Measurements from ENCODE around the gene HBA2. TPM values are rescaled to one million over a fixed set of nuclear protein-coding genes. Genes with fewer than 3 reads are reported as not detected.
"Not testable (repeated sequence)": the region's sequence is repeated elsewhere in the genome, so short reads cannot be mapped to it uniquely, and the experiment has no call there.

The HBA2 gene
- total RNA-seq, 1 donor from 2014 or later: 0.32 TPM

DNA sequence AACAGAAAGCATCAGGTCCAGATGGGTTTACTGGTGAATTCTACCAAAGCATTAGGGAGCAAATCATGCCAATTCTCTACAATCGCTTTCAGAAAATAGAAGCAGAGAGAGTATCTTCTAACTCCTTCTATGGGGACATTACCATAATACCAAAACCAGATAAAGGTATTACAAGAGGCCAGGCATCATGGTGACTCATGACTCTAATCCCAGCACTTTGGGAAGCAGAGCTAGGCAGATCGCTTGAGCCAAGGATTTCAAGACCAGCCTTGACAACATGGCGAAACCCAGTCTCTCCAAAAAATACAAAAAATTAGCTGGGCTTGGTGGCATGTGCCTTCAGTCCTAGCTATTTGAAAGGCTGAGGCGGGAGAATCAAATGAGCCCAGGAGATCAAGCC is 30.6 kb downstream of the HBA2 start:
- Mint-ChIP-seq H3K4me3 (ENCODE audit: low read depth) (no peak overlapping the region), H3K4me1 (ENCODE audit: low read depth) (peaks cover 5% of the 10 kb centered on the region), H3K9me3 (no peaks in the 10 kb centered on the region), H3K27me3 (ENCODE audit: low read depth) (no peaks in the 10 kb centered on the region), H3K36me3 (ENCODE audit: low read depth) (peaks cover 70% of the 10 kb centered on the region), H3K27ac (no peak overlapping the region)
- intact Hi-C loops (cut with micrococcal nuclease): no loop called here
- no peak for DNase-seq (ENCODE audit: low spot score)

DNA sequence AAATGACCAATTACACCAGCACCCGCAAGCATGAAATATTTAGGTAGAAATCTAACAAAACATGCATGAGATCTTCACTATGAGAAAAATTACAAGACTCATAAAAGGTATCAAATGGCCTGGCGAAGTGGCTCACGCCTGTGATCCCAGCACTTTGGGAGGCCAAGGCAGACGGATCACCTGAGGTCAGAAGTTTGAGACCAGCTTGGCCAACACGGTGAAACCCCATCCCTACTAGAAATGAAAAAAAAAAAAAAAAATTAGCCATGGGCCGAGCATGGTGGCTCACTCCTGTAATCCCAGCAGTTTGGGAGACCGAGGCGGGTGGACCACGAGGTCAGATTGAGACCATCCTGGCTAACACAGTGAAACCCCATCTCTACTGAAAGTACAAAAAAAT is 31.4 kb downstream of the HBA2 start:
- H3K4me3 Mint-ChIP-seq (ENCODE audit: low read depth); H3K4me1 Mint-ChIP-seq (ENCODE audit: low read depth); intact Hi-C loops (cut with micrococcal nuclease); DNase-seq (ENCODE audit: low spot score); H3K27ac Mint-ChIP-seq; H3K27me3 Mint-ChIP-seq (ENCODE audit: low read depth); H3K9me3 Mint-ChIP-seq: not testable (repeated sequence)
- peaks cover 68% of the 10 kb centered on the region for H3K36me3 Mint-ChIP-seq (ENCODE audit: low read depth)

DNA sequence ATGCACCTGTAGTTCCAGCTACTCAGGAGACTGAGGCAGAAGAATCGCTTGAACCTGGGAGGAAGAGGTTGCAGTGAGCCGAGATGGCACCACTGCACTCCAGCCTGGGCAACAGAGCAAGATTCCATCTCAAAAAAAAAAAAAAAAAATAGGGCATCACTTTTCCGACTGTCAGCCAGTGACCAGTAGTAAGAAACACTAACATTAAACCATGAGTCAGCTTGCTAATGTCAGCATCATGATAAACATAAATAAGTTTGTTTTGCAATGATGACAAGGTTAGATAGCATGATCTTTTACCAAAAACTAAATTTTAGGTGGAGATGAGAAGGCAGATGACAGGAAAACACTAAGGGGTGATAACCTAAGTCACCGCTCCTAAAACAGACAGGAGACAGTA is 36.7 kb downstream of the HBA2 start:
- H3K9me3 Mint-ChIP-seq; intact Hi-C loops (cut with micrococcal nuclease); H3K27ac Mint-ChIP-seq: not testable (repeated sequence)

DNA sequence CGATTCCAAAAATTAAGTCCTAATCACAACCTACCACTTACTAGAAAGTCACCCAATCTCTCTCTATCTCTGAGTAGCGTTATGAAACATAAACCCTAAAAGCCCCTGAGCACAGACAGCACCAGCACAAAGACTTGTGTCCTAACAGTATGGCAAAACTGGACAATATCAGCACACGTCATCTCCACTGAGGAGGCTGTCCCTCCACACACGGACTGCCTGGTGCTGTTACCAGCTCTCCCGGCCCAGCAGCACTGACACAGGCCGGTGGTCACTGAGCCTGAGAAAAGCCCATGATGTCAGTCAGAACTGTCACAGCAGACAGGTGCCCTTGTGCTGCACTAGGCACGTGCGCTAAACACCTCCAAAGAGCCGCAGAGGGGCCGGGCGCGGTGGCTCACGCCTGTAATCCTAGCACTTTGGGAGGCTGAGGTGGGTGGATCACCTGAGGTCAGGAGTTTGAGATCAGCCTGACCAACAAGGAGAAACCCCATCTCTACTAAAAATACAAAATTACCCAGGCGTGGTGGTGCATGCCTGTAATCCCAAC is 39.0 kb downstream of the HBA2 start:
- H3K9me3 Mint-ChIP-seq; H3K4me3 Mint-ChIP-seq (ENCODE audit: low read depth); H3K27me3 Mint-ChIP-seq (ENCODE audit: low read depth); H3K4me1 Mint-ChIP-seq (ENCODE audit: low read depth); H3K27ac Mint-ChIP-seq; DNase-seq (ENCODE audit: low spot score); intact Hi-C loops (cut with micrococcal nuclease): not testable (repeated sequence)
- peaks cover 45% of the 10 kb centered on the region for H3K36me3 Mint-ChIP-seq (ENCODE audit: low read depth)

More for the DNA sequence above, 36.7 kb downstream of the HBA2 start:
- H3K4me3 Mint-ChIP-seq (ENCODE audit: low read depth); DNase-seq (ENCODE audit: low spot score); H3K27me3 Mint-ChIP-seq (ENCODE audit: low read depth); H3K4me1 Mint-ChIP-seq (ENCODE audit: low read depth): not testable (repeated sequence)
- H3K36me3 Mint-ChIP-seq (ENCODE audit: low read depth): peaks cover 56% of the 10 kb centered on the region

DNA sequence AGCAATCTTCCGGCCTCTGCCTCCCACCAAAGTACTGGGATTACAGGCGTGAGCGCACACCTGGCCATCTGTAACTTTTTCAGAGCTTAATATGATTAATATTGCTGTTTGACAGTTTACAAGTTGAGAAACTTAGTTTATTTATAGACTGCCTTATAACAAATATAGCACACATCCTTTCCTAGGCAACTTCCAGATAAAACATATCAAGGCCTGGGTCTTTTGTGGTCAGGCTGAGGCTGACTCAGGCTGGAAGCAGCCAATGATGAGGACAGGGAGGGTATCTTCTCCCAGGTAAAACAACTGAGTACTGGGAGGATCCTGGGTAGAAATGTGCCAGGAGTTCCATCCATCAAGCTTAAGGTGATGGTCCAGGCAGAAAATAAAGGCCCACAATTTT is 40.3 kb downstream of the HBA2 start:
- Mint-ChIP-seq H3K27ac (no peak overlapping the region), H3K4me1 (ENCODE audit: low read depth) (no peaks in the 10 kb centered on the region), H3K4me3 (ENCODE audit: low read depth) (no peak overlapping the region), H3K9me3 (no peaks in the 10 kb centered on the region), H3K27me3 (ENCODE audit: low read depth) (no peaks in the 10 kb centered on the region), H3K36me3 (ENCODE audit: low read depth) (peaks cover 39% of the 10 kb centered on the region)
- intact Hi-C loops (cut with micrococcal nuclease): no loop called here
- DNase-seq (ENCODE audit: low spot score): no peak

DNA sequence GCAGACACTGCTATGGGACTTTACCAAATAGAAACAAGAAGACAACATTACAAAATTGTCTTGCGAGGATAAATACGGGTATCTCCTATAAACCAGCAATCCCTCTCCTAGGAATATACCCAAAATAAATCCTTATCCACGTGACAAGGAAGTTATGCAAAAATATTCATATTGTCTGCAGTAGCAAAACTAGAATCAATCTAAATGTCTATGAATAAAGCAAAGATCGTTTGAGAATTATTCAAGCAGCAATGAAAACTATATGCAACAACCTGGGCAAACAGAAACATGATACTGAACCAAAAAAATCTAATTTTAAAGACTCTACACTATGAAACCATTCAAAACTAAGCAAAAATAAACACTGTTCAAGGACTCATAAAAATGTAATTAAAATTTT is 47.3 kb downstream of the HBA2 start:
- Mint-ChIP-seq H3K4me1 (ENCODE audit: low read depth) (peaks cover 6% of the 10 kb centered on the region), H3K36me3 (ENCODE audit: low read depth) (peaks cover 51% of the 10 kb centered on the region), H3K27me3 (ENCODE audit: low read depth) (no peaks in the 10 kb centered on the region), H3K4me3 (ENCODE audit: low read depth) (no peak overlapping the region), H3K9me3 (no peaks in the 10 kb centered on the region), H3K27ac (no peak overlapping the region)
- no peak for DNase-seq (ENCODE audit: low spot score)
- intact Hi-C loops (cut with micrococcal nuclease): no loop called here

Other genes starting within 250 kb of the HBA2 start
- gene POLR3K, start 119.3 kb upstream of the HBA2 start, total RNA-seq: 64.8 and 67.3 TPM in 2 replicates
- gene SNRNP25, start 119.0 kb upstream of the HBA2 start, total RNA-seq: 77.5 and 83.1 TPM in 2 replicates
- 1.2 and 1.6 TPM in 2 replicates for gene RHBDF1, start 100.2 kb upstream of the HBA2 start, total RNA-seq
- 77.7 and 78.6 TPM in 2 replicates for gene MPG, start 94.7 kb upstream of the HBA2 start, total RNA-seq
- gene NPRL3, start 34.2 kb upstream of the HBA2 start, total RNA-seq: 53.0 and 57.1 TPM in 2 replicates
- not detected in 2 replicates for gene HBZ, start 20.2 kb upstream of the HBA2 start, total RNA-seq
- gene HBM, start 6.9 kb upstream of the HBA2 start, total RNA-seq: not detected in 2 replicates
- 0.55 TPM in 1 of 2 replicates, not detected in the other for gene HBA1, start 3.8 kb downstream of the HBA2 start, total RNA-seq
- 0.39 and 0.62 TPM in 2 replicates for gene HBQ1, start 7.6 kb downstream of the HBA2 start, total RNA-seq
- gene LUC7L, start 56.6 kb downstream of the HBA2 start, total RNA-seq: 91.0 and 93.5 TPM in 2 replicates
- 30.3 TPM in 2 replicates for gene FAM234A, start 61.9 kb downstream of the HBA2 start, total RNA-seq
- gene RGS11, start 103.1 kb downstream of the HBA2 start, total RNA-seq: 0.30 and 0.46 TPM in 2 replicates
- gene ARHGDIG, start 107.7 kb downstream of the HBA2 start, total RNA-seq: 0.82 TPM in 1 of 2 replicates, not detected in the other
- not detected in 2 replicates for gene PDIA2, start 110.3 kb downstream of the HBA2 start, total RNA-seq
- 28.1 and 29.1 TPM in 2 replicates for gene AXIN1, start 179.8 kb downstream of the HBA2 start, total RNA-seq
- gene MRPL28, start 197.7 kb downstream of the HBA2 start, total RNA-seq: 92.5 and 92.9 TPM in 2 replicates
- 34.3 and 36.7 TPM in 2 replicates for gene PGAP6, start 209.1 kb downstream of the HBA2 start, total RNA-seq
- 78.4 and 84.2 TPM in 2 replicates for gene NME4, start 224.3 kb downstream of the HBA2 start, total RNA-seq
- gene DECR2, start 229.0 kb downstream of the HBA2 start, total RNA-seq: 18.9 and 20.9 TPM in 2 replicates

Data from activated T-helper 2 cell treated with anti-CD3 and anti-CD28 coated beads, Interferon-gamma antibody, Interleukin-2, Interleukin-4, amounts not matched to agents 10 μg/mL and 5 μg/mL and 100 μg/mL, durations not matched to agents 14 hours and 24 hours and 36 hours (primary cell).